Uterus (tissue), 4 donors: Measurements from ENCODE around the gene MOB3B. TPM values are rescaled to one million over a fixed set of nuclear protein-coding genes. Genes with fewer than 3 reads are reported as not detected.

Experiments
- DNase-seq, 2 donors: peaks; one replicate each; pipeline ENCODE4 v3.0.0-alpha.2; 2019 to 2020
- H3K27ac ChIP-seq, 2 donors: fragments of 200-600 bp; sonication (generic); 1 replicate in 1 of 2; 2 replicates in 1 of 2; pipeline ENCODE4 v1.5.1; 2016 to 2018
- H3K27me3 ChIP-seq, 2 donors: fragments of 200-600 bp; sonication (generic); one replicate each; pipeline ENCODE4 v1.5.1; 2018 to 2019; ENCODE audit warnings: control low read depth in 1 of 2
- H3K36me3 ChIP-seq, 2 donors: fragments of 200-600 bp; sonication (generic); one replicate each; pipeline ENCODE4 v1.5.1; 2019; ENCODE audit warnings: control low read depth in 1 of 2
- H3K4me1 ChIP-seq, 2 donors: fragments of 200-600 bp; sonication (generic); one replicate each; pipeline ENCODE4 v1.5.1; 2018 to 2019; ENCODE audit warnings: control low read depth in 1 of 2
- H3K4me3 ChIP-seq, 2 donors: fragments of 200-600 bp; sonication (generic); 1 replicate in 1 of 2; 2 replicates in 1 of 2; pipeline ENCODE4 v1.5.1; 2018 to 2019; ENCODE audit warnings: mild to moderate bottlenecking in 1 of 2
- H3K9me3 ChIP-seq, 2 donors: fragments of 200-600 bp; sonication (generic); one replicate each; pipeline ENCODE4 v1.5.1; 2019; ENCODE audit warnings: control low read depth in 1 of 2
- CTCF ChIP-seq, 4 experiments: fragments of 200-600 bp in 2 of 4; fragments of 450-650 bp in 2 of 4; sonication (generic) in 2 of 4; IDR thresholded peaks; one replicate each; pipeline ENCODE4 v1.5.1; 2016 to 2019; ENCODE audit warnings: antibody characterized with exemption in 4 of 4, mild to moderate bottlenecking in 2 of 4, moderate library complexity in 1 of 4
- POLR2A ChIP-seq, 2 donors: fragments of 450-650 bp; IDR thresholded peaks; one replicate each; pipeline ENCODE4 v1.6.1; 2016; ENCODE audit warnings: antibody characterized with exemption in 2 of 2, mild to moderate bottlenecking in 1 of 2, moderate library complexity in 1 of 2
- intact Hi-C: fragments of 100-400 bp; cut with DNase I; formaldehyde crosslinking; loops from one replicate; pipeline ENCODE4 v1.15.1; 2023; ENCODE audit warnings: low total_unique reads
- total RNA-seq, 4 donors: library from RNA; depleted of rRNA in 3 of 4; stranded (reverse); fragments of >200 nt in 3 of 4; gene quantifications; one replicate each; pipeline versions ENCODE4 v1.1.0 to v1.2.4, GENCODE V29; 2014 to 2023
- donor health status: DM: yes; HTN: yes; CAD: no.

The MOB3B gene
- total RNA-seq, 4 donors from 2014 or later: 2.0 to 34.4 (median 12.6) TPM

DNA sequence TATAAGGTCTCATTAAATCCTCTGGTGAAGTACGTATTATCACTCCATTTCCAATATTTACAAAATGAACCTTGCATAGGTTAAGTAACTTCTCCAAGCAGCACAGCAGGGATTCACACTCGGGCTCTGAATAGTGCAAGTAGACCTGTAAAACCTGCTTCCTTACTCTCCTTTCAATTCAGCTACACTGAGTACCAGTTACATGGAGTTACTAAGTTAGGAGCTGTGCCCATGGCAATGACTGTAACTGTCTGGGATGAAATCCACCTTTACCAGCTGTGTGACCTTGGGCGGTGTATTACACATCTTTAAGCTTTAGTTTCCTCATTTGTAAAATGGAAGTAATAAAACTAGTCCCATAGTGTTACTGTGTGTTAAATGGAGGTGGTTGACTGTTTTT lies 15.9 kb upstream of the MOB3B start:
- H3K36me3 ChIP-seq: no peaks in the 10 kb centered on the region
- no peak overlapping the region for H3K27ac ChIP-seq
- intact Hi-C loops: loop anchor here (5.0 kb wide), 1 partner anchor 213 kb away; no protein-coding TSS in a partner anchor
- TF ChIP-seq CTCF (IDR thresholded peaks at IDR 0.05) (no peak), POLR2A (IDR thresholded peaks at IDR 0.05) (no peak)
- H3K9me3 ChIP-seq: no peaks in the 10 kb centered on the region
- no peak overlapping the region for H3K4me3 ChIP-seq
- no peaks in the 10 kb centered on the region for H3K27me3 ChIP-seq
- peaks cover 2 to 6% of the 10 kb centered on the region in 2 donors for H3K4me1 ChIP-seq
- no peak for DNase-seq

- TF ChIP-seq CTCF (IDR thresholded peaks at IDR 0.05): no peak
- TF ChIP-seq POLR2A (IDR thresholded peaks at IDR 0.05): no peak
- no peak overlapping the region for H3K27ac ChIP-seq
- no peak for DNase-seq
- no peaks in the 10 kb centered on the region for H3K9me3 ChIP-seq
- no peak overlapping the region for H3K4me3 ChIP-seq
- no peaks in the 10 kb centered on the region for H3K36me3 ChIP-seq
- H3K4me1 ChIP-seq: peaks cover 12 to 21% of the 10 kb centered on the region in 2 donors
- H3K27me3 ChIP-seq: no peaks in the 10 kb centered on the region
- intact Hi-C loops: no loop called here
Measured at GRCh38 chr9:27542508-27542907, 12.9 kb upstream of the MOB3B start.

- H3K36me3 ChIP-seq: no peaks in the 10 kb centered on the region
- H3K27me3 ChIP-seq: no peaks in the 10 kb centered on the region
- TF ChIP-seq CTCF (IDR thresholded peaks at IDR 0.05) (no peak), POLR2A (IDR thresholded peaks at IDR 0.05) (no peak)
- peak overlapping the region; percentile 84 to 96 for H3K27ac ChIP-seq
- H3K4me3 ChIP-seq: no peak overlapping the region
- no peaks in the 10 kb centered on the region for H3K9me3 ChIP-seq
- H3K4me1 ChIP-seq: peaks cover 12 to 21% of the 10 kb centered on the region in 2 donors
- intact Hi-C loops: no loop called here
- no peak for DNase-seq
Measured at GRCh38 chr9:27541740-27542139, 12.1 kb upstream of the MOB3B start.

DNA sequence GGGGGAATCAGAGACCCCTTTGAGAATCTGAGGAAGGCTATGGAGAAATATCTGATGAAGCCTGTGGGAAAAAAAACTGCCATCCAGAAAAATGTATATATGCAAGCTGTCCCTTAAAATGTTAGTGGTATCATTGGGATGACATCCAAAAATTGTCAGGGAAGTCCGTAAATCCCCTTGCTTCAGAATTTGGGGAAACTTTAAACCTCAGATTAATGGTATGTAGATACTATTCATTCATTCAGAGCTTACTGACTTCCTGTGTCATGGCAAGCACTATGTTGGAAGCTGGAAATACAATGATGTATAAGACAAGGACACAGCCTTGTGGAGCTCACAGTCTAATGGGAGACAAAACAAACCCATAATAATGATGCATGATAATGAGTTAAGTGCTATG lies 10.9 kb upstream of the MOB3B start:
- Histone ChIP-seq H3K4me1 (peaks cover 12 to 21% of the 10 kb centered on the region in 2 donors), H3K36me3 (no peaks in the 10 kb centered on the region), H3K9me3 (no peaks in the 10 kb centered on the region), H3K27ac (peak overlapping the region; percentile 84 to 96), H3K27me3 (no peaks in the 10 kb centered on the region), H3K4me3 (no peak overlapping the region)
- intact Hi-C loops: no loop called here
- TF ChIP-seq CTCF (IDR thresholded peaks at IDR 0.05) (no peak), POLR2A (IDR thresholded peaks at IDR 0.05) (no peak)
- no peak for DNase-seq

DNA sequence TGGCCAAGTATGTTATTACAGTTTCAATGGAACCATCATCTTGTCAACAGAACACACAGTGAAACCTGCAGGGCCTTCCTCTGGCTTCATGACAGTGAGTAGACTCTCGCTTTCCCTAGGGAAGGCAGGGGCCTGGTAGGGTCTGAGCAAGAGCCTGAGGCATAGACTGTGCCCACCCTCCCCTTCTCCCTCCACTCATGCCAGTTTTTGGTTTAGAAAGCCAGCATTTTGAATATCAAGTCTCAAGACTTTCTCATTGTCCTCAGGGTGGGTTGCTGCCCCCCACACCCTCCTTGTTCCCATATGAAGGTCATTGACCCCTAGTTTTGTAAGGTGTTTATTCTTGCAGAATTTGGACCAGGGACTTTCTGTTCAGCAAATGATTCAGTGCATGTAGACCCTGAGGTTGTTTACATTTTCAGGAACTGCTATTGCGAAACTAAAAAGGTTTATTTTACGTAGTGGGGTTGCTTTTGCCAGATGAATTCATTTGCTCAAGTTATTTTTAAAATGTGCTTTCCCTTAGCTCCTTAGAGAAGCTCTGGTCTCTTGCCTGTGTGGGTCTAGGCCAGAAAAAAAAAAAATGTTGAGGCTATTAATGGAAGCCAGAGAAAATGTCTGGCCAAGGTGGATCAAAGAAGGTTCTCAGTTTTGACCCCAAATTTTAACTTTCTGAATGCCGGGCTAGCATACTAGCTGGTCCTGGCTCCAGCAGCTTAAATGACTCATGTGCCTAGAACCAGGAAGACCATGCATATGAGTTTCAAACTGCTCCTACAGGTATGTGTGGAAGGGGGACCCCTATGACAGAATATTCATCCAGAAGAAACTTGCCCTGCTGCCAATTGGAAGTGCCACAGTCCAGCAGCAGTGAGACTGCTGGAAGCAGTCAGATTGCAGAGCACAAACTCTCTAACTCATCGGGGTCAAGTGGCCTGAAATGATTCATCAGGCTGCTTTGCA lies 10.1 kb upstream of the MOB3B start:
- no peaks in the 10 kb centered on the region for H3K27me3 ChIP-seq
- H3K36me3 ChIP-seq: no peaks in the 10 kb centered on the region
- no peaks in the 10 kb centered on the region for H3K9me3 ChIP-seq
- TF ChIP-seq CTCF (IDR thresholded peaks at IDR 0.05) (no peak), POLR2A (IDR thresholded peaks at IDR 0.05) (no peak)
- intact Hi-C loops: no loop called here
- DNase-seq: peak; percentile 40 to 62
- no peak overlapping the region for H3K4me3 ChIP-seq
- peaks cover 12 to 21% of the 10 kb centered on the region in 2 donors for H3K4me1 ChIP-seq
- peak overlapping the region; percentile 84 to 96 for H3K27ac ChIP-seq
